GM12801 (cell line): ENCODE data around the gene METTL5.

Experiments used
- CTCF ChIP-seq: IDR thresholded peaks from one replicate; pipeline ENCODE4 v1.5.1; 2011; ENCODE audit warnings: control low read depth; ENCODE audit not compliant: insufficient read length; ENCODE audit errors: extremely low read depth

METTL5 gene

GRCh38 chr2:169818241-169818640 lies 6.5 kb downstream of the METTL5 start:
- no peak for TF ChIP-seq CTCF

- TF ChIP-seq CTCF: no peak
Measured at GRCh38 chr2:169815849-169816248, 8.9 kb downstream of the METTL5 start.

GRCh38 chr2:169808221-169808620 lies 16.5 kb downstream of the METTL5 start:
- TF ChIP-seq CTCF: no peak

- no peak for TF ChIP-seq CTCF
Measured at GRCh38 chr2:169806586-169806985, 18.1 kb downstream of the METTL5 start.

- no peak for TF ChIP-seq CTCF
Measured at GRCh38 chr2:169803480-169803879, 21.2 kb downstream of the METTL5 start.

GRCh38 chr2:169798718-169799592 lies 25.8 kb downstream of the METTL5 start, which contains the start of gene SSB:
Gene SSB (plus strand): TSS chr2:169798871. CDS start chr2:169800961, 2,090 bp downstream.
- no peak for TF ChIP-seq CTCF

GRCh38 chr2:169798397-169798717 lies 26.3 kb downstream of the METTL5 start:
- TF ChIP-seq CTCF: no peak
